Measurements from ENCODE around the gene CLDN20. TPM values are rescaled to one million over a fixed set of nuclear protein-coding genes. Genes with fewer than 3 reads are reported as not detected.

CLDN20 gene
- total and polyA plus RNA-seq, 2 of the 8 experiments (the other 6 are each of a cell fraction or from before 2014, with no cell fraction given), result not detected

GRCh38 chr6:155301867-155302266 is 38.1 kb downstream of the CLDN20 start (continued):
- no peak for TF ChIP-seq CHD7 (IDR thresholded peaks at IDR 0.05; ENCODE audit: insufficient replicate concordance, low read length)
- TF ChIP-seq KDM1A (IDR thresholded peaks at IDR 0.05; ENCODE audit: borderline replicate concordance, low read length), result no peak
- no peak for TF ChIP-seq E2F6 (IDR thresholded peaks at IDR 0.05)
- no peak for TF ChIP-seq RBBP5 (IDR thresholded peaks at IDR 0.05; ENCODE audit: borderline replicate concordance, low read depth, low read length)
- TF ChIP-seq EGR1 (IDR thresholded peaks at IDR 0.05; ENCODE audit: borderline replicate concordance, low read depth, low read length), result no peak

All from H1 (cell line).